ENCODE results near the gene SF3A2.

DNA sequence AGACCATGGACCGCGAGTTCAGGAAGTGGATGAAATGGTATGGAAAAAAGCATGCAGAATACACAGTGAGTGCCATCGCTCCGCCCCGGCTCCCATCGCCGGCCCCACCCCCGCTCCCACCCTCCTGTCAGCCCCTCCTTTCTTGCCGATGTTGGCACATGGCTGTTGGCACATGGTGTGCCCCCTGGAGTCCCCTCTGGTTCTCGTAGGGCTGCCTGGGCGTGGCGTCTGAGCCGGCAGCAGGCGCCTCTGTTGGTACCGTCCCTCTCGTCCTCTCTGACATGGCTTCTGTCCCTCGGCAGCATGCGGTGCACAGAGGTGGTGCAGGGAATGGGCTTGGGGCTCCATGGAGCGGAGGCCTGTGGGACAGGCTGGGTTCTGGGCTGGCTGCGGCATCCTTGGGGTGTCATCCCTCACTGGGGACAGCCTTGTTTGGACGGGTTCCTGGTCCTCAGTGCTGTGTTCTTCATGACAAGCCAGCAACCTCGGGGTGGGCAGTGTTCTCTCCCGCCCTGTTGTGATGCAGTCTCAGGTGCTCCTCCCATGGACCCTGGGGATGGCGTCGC lies 42.0 kb upstream of the SF3A2 start:
- TF ChIP-seq CTCF (IDR thresholded peaks at IDR 0.05; ENCODE audit: extremely low read depth in 1 of 2, insufficient read depth in 1 of 2, low read depth in 1 of 2, low read length in 2 of 2) (no peak), EZH2 (IDR thresholded peaks at IDR 0.05; ENCODE audit: borderline replicate concordance, low read depth, low read length, severe bottlenecking) (no peak), JUN (IDR thresholded peaks at IDR 0.05; ENCODE audit: borderline replicate concordance, insufficient read depth, insufficient read length, low read depth) (no peak), POLR2AphosphoS5 (IDR thresholded peaks at IDR 0.05; ENCODE audit: insufficient read depth, low read depth, low read length) (no peak), POLR2A (IDR thresholded peaks at IDR 0.05; ENCODE audit: low read depth, low read length) (no peak), GATA2 (IDR thresholded peaks at IDR 0.05; ENCODE audit: insufficient read depth, insufficient read length, low read depth, low read length) (no peak)
- TF ChIP-seq, protein P1, sequence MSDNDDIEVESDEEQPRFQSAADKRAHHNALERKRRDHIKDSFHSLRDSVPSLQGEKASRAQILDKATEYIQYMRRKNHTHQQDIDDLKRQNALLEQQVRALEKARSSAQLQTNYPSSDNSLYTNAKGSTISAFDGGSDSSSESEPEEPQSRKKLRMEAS (IDR thresholded peaks at IDR 0.05; ENCODE audit: insufficient read depth, insufficient read length), result no peak

Measured in endothelial cell of umbilical vein (primary cell).